ENCODE data around the gene ZNF24. TPM values are rescaled to one million over a fixed set of nuclear protein-coding genes. Genes with fewer than 3 reads are reported as not detected.

The ZNF24 gene
- total RNA-seq, 3 donors from 2014 or later, result 39.0 to 79.0 (median 52.8) TPM

DNA sequence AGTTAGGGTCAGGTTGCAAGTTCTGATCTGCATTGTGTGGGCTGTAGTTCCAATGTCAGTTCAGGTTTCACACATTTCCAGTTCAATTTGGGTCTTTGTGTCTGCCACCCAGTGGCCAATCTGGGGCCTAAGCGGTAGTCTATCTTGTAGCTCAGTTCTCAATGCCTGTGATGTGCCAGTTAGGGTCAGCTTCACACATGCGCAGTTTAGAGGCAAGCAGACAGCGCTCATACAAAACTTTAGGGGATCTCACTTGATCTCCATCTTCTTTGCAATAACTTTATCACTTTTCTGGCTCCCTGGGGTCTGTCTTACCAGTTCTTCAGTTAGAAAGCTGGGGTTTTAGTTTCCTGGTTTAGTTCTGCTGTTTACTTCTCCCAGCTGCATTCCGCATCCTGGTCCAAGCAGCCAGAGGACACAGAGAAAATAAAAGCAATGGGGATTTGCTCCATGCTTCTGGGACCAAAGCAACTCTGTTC, 11.0 kb upstream of the ZNF24 start:
- peak in 1 of 2 donors; percentile 62 for DNase-seq (ENCODE audit: low spot score in 2 of 2)
- H3K27ac ChIP-seq, result peak overlapping the region in 1 of 2 donors; percentile 33
- no peaks in the 10 kb centered on the region for H3K4me1 ChIP-seq
- H3K36me3 ChIP-seq, result no peaks in the 10 kb centered on the region
- H3K9me3 ChIP-seq, result peaks cover 10 to 12% of the 10 kb centered on the region in 2 donors
- H3K27me3 ChIP-seq, result no peaks in the 10 kb centered on the region
- intact Hi-C loops (cut with DNase I; ENCODE audit: low total_unique reads), result no loop called here
- TF ChIP-seq, protein P1, sequence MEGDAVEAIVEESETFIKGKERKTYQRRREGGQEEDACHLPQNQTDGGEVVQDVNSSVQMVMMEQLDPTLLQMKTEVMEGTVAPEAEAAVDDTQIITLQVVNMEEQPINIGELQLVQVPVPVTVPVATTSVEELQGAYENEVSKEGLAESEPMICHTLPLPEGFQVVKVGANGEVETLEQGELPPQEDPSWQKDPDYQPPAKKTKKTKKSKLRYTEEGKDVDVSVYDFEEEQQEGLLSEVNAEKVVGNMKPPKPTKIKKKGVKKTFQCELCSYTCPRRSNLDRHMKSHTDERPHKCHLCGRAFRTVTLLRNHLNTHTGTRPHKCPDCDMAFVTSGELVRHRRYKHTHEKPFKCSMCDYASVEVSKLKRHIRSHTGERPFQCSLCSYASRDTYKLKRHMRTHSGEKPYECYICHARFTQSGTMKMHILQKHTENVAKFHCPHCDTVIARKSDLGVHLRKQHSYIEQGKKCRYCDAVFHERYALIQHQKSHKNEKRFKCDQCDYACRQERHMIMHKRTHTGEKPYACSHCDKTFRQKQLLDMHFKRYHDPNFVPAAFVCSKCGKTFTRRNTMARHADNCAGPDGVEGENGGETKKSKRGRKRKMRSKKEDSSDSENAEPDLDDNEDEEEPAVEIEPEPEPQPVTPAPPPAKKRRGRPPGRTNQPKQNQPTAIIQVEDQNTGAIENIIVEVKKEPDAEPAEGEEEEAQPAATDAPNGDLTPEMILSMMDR (IDR thresholded peaks at IDR 0.05), result peak in 2 of 3 donors; percentile 52 to 57
- no peak for TF ChIP-seq POLR2AphosphoS5 (IDR thresholded peaks at IDR 0.05)
- TF ChIP-seq POLR2A (IDR thresholded peaks at IDR 0.05), result no peak
- no peak overlapping the region for H3K4me3 ChIP-seq

DNA sequence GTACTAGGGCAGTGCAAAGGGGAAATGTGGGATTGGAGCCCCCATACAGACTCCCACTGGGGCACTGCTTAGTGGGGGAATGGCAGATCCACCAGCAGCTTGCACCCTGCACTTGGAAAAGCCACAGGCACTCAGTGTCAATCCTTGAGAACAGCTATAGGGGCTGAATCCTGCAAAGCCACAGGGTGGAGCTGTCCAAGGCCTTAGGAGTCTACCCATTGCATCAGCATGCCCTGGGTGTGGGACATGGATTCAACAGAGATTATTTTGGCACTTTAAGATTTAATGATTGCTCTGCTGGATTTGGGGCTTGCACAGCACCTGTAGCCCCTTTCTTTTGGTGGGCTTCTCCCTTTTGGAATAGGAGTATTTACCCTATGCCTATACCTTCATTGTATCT, 8.6 kb upstream of the ZNF24 start:
- DNase-seq (ENCODE audit: low spot score in 2 of 2), result no peak
- Histone ChIP-seq H3K27me3 (no peaks in the 10 kb centered on the region), H3K36me3 (no peaks in the 10 kb centered on the region), H3K4me3 (no peak overlapping the region), H3K4me1 (no peaks in the 10 kb centered on the region), H3K9me3 (peaks cover 10 to 12% of the 10 kb centered on the region in 2 donors), H3K27ac (no peak overlapping the region)
- intact Hi-C loops (cut with DNase I; ENCODE audit: low total_unique reads), result no loop called here
- TF ChIP-seq POLR2A (IDR thresholded peaks at IDR 0.05) (no peak), POLR2AphosphoS5 (IDR thresholded peaks at IDR 0.05) (no peak)
- TF ChIP-seq, protein P1 (IDR thresholded peaks at IDR 0.05), result no peak

DNA sequence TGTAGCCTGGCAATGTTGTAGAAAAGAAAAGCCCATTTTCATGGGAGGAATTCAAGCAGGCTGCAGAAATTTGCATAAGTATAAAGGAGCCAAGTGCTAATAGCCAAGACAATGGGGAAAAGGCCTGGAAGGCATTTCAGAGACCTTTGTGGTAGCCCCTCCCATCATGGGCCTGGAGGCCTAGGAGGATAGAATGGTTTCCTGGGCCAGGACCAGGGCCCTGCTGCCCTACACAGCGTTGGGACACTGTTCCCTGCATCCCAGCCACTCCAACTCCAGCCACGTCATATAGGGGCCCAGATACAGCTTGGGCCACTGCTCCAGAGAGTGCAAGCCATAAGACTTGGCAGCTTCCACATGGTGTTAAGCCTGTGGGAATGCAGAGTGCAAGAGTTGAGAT, 8.1 kb upstream of the ZNF24 start:
- no peaks in the 10 kb centered on the region for H3K36me3 ChIP-seq
- no peak overlapping the region for H3K27ac ChIP-seq
- TF ChIP-seq POLR2AphosphoS5 (IDR thresholded peaks at IDR 0.05) (no peak), POLR2A (IDR thresholded peaks at IDR 0.05) (no peak)
- TF ChIP-seq, protein P1 (IDR thresholded peaks at IDR 0.05), result no peak
- H3K4me1 ChIP-seq, result no peaks in the 10 kb centered on the region
- intact Hi-C loops (cut with DNase I; ENCODE audit: low total_unique reads), result no loop called here
- DNase-seq (ENCODE audit: low spot score in 2 of 2), result no peak
- H3K9me3 ChIP-seq, result peaks cover 10 to 12% of the 10 kb centered on the region in 2 donors
- H3K4me3 ChIP-seq, result no peak overlapping the region
- no peaks in the 10 kb centered on the region for H3K27me3 ChIP-seq

DNA sequence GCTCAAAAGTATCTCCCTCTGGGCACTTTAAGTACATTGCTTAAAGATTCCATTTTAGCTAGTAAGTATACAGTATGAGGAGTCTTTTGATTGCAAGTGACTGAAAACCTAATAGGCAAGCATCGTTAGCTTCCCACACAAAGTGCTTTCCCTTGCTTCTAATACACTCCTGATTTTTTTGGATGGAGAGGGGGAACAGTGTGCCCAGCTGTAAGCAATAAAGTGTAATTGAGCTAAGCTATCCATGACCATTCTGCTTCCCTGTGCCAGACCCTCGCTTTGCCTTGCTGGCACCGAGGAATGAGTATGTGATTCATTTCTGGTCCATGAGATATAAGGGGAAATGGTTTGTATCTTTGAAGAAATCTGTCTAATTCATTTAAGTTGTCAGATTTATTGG, 3.8 kb upstream of the ZNF24 start:
- H3K9me3 ChIP-seq, result peaks cover 10 to 12% of the 10 kb centered on the region in 2 donors
- H3K27me3 ChIP-seq, result no peaks in the 10 kb centered on the region
- intact Hi-C loops (cut with DNase I; ENCODE audit: low total_unique reads), result loop anchor here (10.0 kb wide), 1 partner anchor 113 kb away; no protein-coding TSS in a partner anchor
- H3K27ac ChIP-seq, result no peak overlapping the region
- no peak for DNase-seq (ENCODE audit: low spot score in 2 of 2)
- H3K4me3 ChIP-seq, result no peak overlapping the region
- TF ChIP-seq POLR2A (IDR thresholded peaks at IDR 0.05), result no peak
- no peaks in the 10 kb centered on the region for H3K4me1 ChIP-seq
- H3K36me3 ChIP-seq, result no peaks in the 10 kb centered on the region

DNA sequence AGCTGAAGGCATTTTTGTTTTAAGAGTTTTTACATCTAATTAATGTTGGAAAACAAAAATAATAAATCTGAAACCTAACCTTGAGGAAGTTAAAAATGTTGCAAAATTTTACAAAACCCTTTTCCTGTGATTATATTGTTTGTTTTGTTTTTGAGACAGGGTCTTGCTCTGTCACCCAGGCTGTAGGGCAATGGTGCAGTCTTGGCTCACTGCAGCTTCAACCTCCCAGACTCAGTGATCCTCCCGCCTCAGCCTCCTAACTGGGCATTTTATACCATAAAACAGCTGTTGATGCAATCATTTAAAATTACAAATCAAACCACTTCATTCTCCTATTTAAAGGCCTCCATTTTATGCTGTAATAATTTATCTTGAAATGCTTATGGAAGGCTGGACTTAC, 1.7 kb upstream of the ZNF24 start:
- H3K4me1 ChIP-seq, result no peaks in the 10 kb centered on the region
- no peak for DNase-seq (ENCODE audit: low spot score in 2 of 2)
- H3K4me3 ChIP-seq, result no peak overlapping the region
- no peaks in the 10 kb centered on the region for H3K9me3 ChIP-seq
- no peaks in the 10 kb centered on the region for H3K36me3 ChIP-seq
- intact Hi-C loops (cut with DNase I; ENCODE audit: low total_unique reads), result loop anchor here (10.0 kb wide), 1 partner anchor 111 kb away; no protein-coding TSS in a partner anchor
- peak overlapping the region; percentile 100 for H3K27ac ChIP-seq
- TF ChIP-seq POLR2AphosphoS5 (IDR thresholded peaks at IDR 0.05), result no peak
- TF ChIP-seq, protein P1 (IDR thresholded peaks at IDR 0.05), result no peak
- TF ChIP-seq POLR2A (IDR thresholded peaks at IDR 0.05), result no peak
- no peaks in the 10 kb centered on the region for H3K27me3 ChIP-seq

Data from breast epithelium (tissue), 4 donors.